Measurements from ENCODE around the gene ACO1. TPM values are rescaled to one million over a fixed set of nuclear protein-coding genes. Genes with fewer than 3 reads are reported as not detected.
A peak's percentile ranks its signal among the peaks of the same experiment; 100 is the strongest.

ACO1 gene
- total RNA-seq, 2 experiments from 2014 or later: 15.3 to 15.7 TPM

GRCh38 chr9:32344551-32345182 lies 39.8 kb upstream of the ACO1 start:
- TF ChIP-seq CTCF (IDR thresholded peaks at IDR 0.05): no peak
- no peak overlapping the region for H3K4me3 Mint-ChIP-seq
- ChIA-PET POLR2A (no interaction called here), CTCF (no interaction called here)
- no peaks in the 10 kb centered on the region for H3K36me3 Mint-ChIP-seq (ENCODE audit: low read depth)
- H3K9me3 Mint-ChIP-seq: no peaks in the 10 kb centered on the region
- ATAC-seq: peak; percentile 27
- DNase-seq: no peak
- peaks cover 7% of the 10 kb centered on the region for H3K4me1 Mint-ChIP-seq (ENCODE audit: low read depth)
- H3K27ac Mint-ChIP-seq: no peak overlapping the region
- no peaks in the 10 kb centered on the region for H3K27me3 Mint-ChIP-seq
- intact Hi-C loops (cut with micrococcal nuclease): no loop called here

GRCh38 chr9:32345243-32345642 lies 39.2 kb upstream of the ACO1 start:
- peaks cover 7% of the 10 kb centered on the region for H3K4me1 Mint-ChIP-seq (ENCODE audit: low read depth)
- no peaks in the 10 kb centered on the region for H3K36me3 Mint-ChIP-seq (ENCODE audit: low read depth)
- ChIA-PET POLR2A (no interaction called here), CTCF (no interaction called here)
- no peaks in the 10 kb centered on the region for H3K9me3 Mint-ChIP-seq
- DNase-seq (no peak), ATAC-seq (no peak)
- H3K27me3 Mint-ChIP-seq: no peaks in the 10 kb centered on the region
- intact Hi-C loops (cut with micrococcal nuclease): no loop called here
- H3K4me3 Mint-ChIP-seq: no peak overlapping the region
- TF ChIP-seq CTCF (IDR thresholded peaks at IDR 0.05): no peak
- H3K27ac Mint-ChIP-seq: no peak overlapping the region

- no peaks in the 10 kb centered on the region for H3K9me3 Mint-ChIP-seq
- TF ChIP-seq CTCF (IDR thresholded peaks at IDR 0.05): no peak
- H3K36me3 Mint-ChIP-seq (ENCODE audit: low read depth): no peaks in the 10 kb centered on the region
- DNase-seq: no peak
- intact Hi-C loops (cut with micrococcal nuclease): no loop called here
- no peaks in the 10 kb centered on the region for H3K27me3 Mint-ChIP-seq
- POLR2A ChIA-PET: no interaction called here
- no peak for ATAC-seq
- H3K4me3 Mint-ChIP-seq: no peak overlapping the region
- CTCF ChIA-PET: interaction anchor here (1.3 kb wide), 1 partner anchor 232 kb away, joined by 3 read pairs; no protein-coding TSS in a partner anchor
- H3K27ac Mint-ChIP-seq: no peak overlapping the region
- H3K4me1 Mint-ChIP-seq (ENCODE audit: low read depth): peaks cover 7% of the 10 kb centered on the region
Observed at GRCh38 chr9:32347571-32347970, 36.9 kb upstream of the ACO1 start.

GRCh38 chr9:32348106-32348695 lies 36.2 kb upstream of the ACO1 start:
- DNase-seq: no peak
- no peaks in the 10 kb centered on the region for H3K36me3 Mint-ChIP-seq (ENCODE audit: low read depth)
- TF ChIP-seq CTCF (IDR thresholded peaks at IDR 0.05): no peak
- no peak for ATAC-seq
- no peaks in the 10 kb centered on the region for H3K9me3 Mint-ChIP-seq
- intact Hi-C loops (cut with micrococcal nuclease): no loop called here
- ChIA-PET CTCF (no interaction called here), POLR2A (no interaction called here)
- peaks cover 7% of the 10 kb centered on the region for H3K4me1 Mint-ChIP-seq (ENCODE audit: low read depth)
- no peak overlapping the region for H3K4me3 Mint-ChIP-seq
- H3K27me3 Mint-ChIP-seq: no peaks in the 10 kb centered on the region
- no peak overlapping the region for H3K27ac Mint-ChIP-seq

- ATAC-seq: no peak
- ChIA-PET POLR2A (no interaction called here), CTCF (no interaction called here)
- Mint-ChIP-seq H3K4me3 (no peak overlapping the region), H3K27me3 (no peaks in the 10 kb centered on the region), H3K36me3 (ENCODE audit: low read depth) (no peaks in the 10 kb centered on the region), H3K4me1 (ENCODE audit: low read depth) (peaks cover 4% of the 10 kb centered on the region), H3K27ac (no peak overlapping the region), H3K9me3 (no peaks in the 10 kb centered on the region)
- no peak for TF ChIP-seq CTCF (IDR thresholded peaks at IDR 0.05)
- intact Hi-C loops (cut with micrococcal nuclease): no loop called here
- no peak for DNase-seq
Observed at GRCh38 chr9:32349013-32349412, 35.4 kb upstream of the ACO1 start.

Data from activated CD8-positive, alpha-beta T cell treated with anti-CD3 and anti-CD28 coated beads for 36 hours (primary cell).